Measurements from ENCODE around the gene SSBP4. TPM values are rescaled to one million over a fixed set of nuclear protein-coding genes. Genes with fewer than 3 reads are reported as not detected.

Gene SSBP4
- total RNA-seq, 4 donors from 2014 or later: 34.0 to 85.8 (median 39.9) TPM

- H3K27me3 ChIP-seq: no peaks in the 10 kb centered on the region
- H3K9me3 ChIP-seq: no peaks in the 10 kb centered on the region
- no peak for DNase-seq
- H3K4me1 ChIP-seq: peaks cover 0 to 6% (median 0%) of the 10 kb centered on the region in 4 donors
- H3K4me3 ChIP-seq: no peak overlapping the region
- no peak overlapping the region for H3K27ac ChIP-seq
- H3K36me3 ChIP-seq: no peaks in the 10 kb centered on the region
- no peak for TF ChIP-seq POLR2A (IDR thresholded peaks at IDR 0.05)
- no peak for TF ChIP-seq CTCF (IDR thresholded peaks at IDR 0.05)
Measured at GRCh38 chr19:18406749-18407148, 12.4 kb upstream of the SSBP4 start.

- H3K27ac ChIP-seq: peak overlapping the region in 1 of 4 donors; percentile 3
- H3K9me3 ChIP-seq: no peaks in the 10 kb centered on the region
- TF ChIP-seq CTCF (IDR thresholded peaks at IDR 0.05): peak in 4 of 6 experiments; percentile 42 to 59 (median 54)
- TF ChIP-seq POLR2A (IDR thresholded peaks at IDR 0.05): no peak
- no peaks in the 10 kb centered on the region for H3K4me1 ChIP-seq
- DNase-seq: peak; percentile 80 to 90 (median 86)
- H3K27me3 ChIP-seq: no peaks in the 10 kb centered on the region
- H3K4me3 ChIP-seq: no peak overlapping the region
- no peaks in the 10 kb centered on the region for H3K36me3 ChIP-seq
Measured at GRCh38 chr19:18408053-18408476, 11.1 kb upstream of the SSBP4 start.

- no peak for TF ChIP-seq CTCF (IDR thresholded peaks at IDR 0.05)
- TF ChIP-seq POLR2A (IDR thresholded peaks at IDR 0.05): no peak
- DNase-seq: no peak
- no peak overlapping the region for H3K27ac ChIP-seq
- H3K4me3 ChIP-seq: no peak overlapping the region
- no peaks in the 10 kb centered on the region for H3K9me3 ChIP-seq
- H3K4me1 ChIP-seq: peaks cover 0 to 38% (median 25%) of the 10 kb centered on the region in 4 donors
- H3K36me3 ChIP-seq: no peaks in the 10 kb centered on the region
- H3K27me3 ChIP-seq: peaks cover 0 to 12% of the 10 kb centered on the region in 2 donors
Measured at GRCh38 chr19:18412610-18413239, 6.5 kb upstream of the SSBP4 start.

- peak in 2 of 3 donors; percentile 49 to 75 for DNase-seq
- peaks cover 11 to 51% (median 40%) of the 10 kb centered on the region in 4 donors for H3K4me1 ChIP-seq
Measured at GRCh38 chr19:18414504-18415177, 4.6 kb upstream of the SSBP4 start.

More at GRCh38 chr19:18414504-18415177, 4.6 kb upstream of the SSBP4 start:
- H3K9me3 ChIP-seq: no peaks in the 10 kb centered on the region
- no peaks in the 10 kb centered on the region for H3K36me3 ChIP-seq
- H3K27me3 ChIP-seq: peaks cover 0 to 13% of the 10 kb centered on the region in 2 donors
- H3K27ac ChIP-seq: peak overlapping the region; percentile 78 to 91 (median 86)
- peak overlapping the region in 1 of 4 donors; percentile 25 for H3K4me3 ChIP-seq
- TF ChIP-seq POLR2A (IDR thresholded peaks at IDR 0.05): no peak
- TF ChIP-seq CTCF (IDR thresholded peaks at IDR 0.05): no peak
